Smooth muscle cell of the brain vasculature (primary cell): ENCODE measurements around the gene HRH1.

Experiments used
- DNase-seq: peaks from one replicate; pipeline ENCODE4 v3.0.0-alpha.2; 2012; ENCODE audit warnings: low read depth, low spot score

Gene HRH1

DNA sequence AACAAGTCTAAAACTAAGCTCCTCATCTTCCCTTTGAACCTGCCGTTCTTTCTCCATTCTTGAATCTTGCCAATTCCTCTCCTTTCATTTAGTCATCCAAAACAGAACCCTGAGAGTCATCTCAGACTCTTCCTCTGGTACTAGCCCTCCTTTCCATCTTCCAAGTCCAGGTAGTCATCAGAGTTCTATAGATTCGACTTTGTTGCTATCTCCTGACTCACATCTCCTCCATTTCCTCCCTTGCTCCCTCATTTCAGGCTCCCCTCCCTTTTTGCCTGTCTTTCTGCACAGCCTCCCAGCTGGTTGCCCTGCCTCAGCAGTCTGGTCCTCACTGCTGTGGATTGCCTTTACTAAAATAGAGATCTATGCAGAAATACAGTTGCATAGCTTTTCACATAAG lies 122.6 kb downstream of the HRH1 start:
- no peak for DNase-seq

DNA sequence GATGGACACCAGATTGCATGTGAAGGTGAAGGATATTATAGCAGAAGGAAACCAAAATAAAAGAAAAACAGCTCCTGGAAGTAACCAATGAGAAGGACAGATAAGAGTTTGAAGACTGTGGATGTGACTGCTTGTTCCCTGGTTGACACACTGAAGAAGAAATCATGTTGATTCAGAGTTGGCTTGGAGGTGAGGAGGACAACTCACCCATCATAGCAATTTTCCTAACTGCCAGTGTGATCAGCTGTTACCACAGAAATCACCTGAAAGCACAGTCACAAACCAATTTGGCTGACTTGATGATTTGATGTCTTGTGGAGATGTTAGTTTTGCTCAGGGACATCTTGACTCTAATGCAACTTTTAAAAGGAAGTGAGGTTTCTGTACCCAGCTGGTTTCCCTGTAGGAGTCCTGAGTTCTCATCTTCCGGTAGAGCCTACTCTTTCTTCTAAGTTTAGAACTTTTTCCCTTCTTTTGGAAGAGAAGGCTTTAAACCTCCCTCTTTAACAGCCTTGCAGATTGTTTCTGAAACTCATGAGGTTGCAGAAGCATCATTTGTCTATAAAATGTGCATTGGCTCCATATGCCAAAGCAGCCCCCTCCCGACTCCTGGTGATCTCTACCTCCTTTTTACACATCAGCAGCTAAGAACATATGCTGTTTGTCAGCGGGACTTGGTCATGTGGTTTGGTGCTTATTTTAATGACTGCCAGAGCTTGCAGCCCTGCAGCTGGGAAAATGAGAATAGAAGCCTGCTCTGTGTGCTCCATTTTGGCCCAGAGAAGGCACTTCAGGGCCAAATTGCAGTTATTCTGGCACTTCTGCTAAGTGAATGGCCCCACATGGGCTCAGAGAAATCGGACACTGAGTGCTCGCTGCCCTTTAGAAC lies 128.2 kb downstream of the HRH1 start:
- DNase-seq = peak; percentile 60

DNA sequence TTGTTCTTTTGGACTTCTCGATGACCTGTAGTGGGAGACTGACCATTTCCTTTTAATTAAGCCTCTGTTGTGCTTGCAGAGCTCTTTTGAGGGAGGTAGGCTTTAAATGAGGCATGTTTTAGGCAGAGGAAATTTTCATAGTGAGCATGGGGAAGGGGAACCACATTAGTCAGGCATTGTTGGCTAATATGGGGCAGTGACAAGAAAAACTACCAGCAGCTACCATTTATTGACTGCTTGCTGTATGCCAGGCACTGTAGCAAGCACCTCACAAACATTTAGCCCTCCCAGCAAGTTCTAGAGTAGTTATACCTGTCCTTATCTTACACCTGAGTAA lies 128.8 kb downstream of the HRH1 start:
- DNase-seq = no peak

DNA sequence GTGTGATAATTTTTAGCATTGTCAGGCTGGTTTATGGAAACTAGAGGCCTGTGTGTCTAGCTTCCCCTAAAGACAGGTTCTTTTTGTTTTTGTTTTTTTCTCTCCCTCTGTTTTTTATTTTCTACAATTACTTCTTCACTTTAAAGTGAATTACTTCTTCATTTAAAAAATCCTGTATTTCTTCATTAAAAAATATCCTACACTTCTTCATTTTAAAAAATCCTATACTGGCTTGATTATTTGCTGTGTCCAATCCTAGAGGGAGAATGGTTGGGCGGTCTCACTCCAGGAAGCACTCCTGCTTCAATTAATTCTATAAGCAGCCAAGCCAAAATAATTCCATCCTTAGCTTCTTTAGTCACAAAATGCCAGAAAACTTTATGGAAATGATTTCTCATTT lies 129.7 kb downstream of the HRH1 start:
- no peak for DNase-seq

DNA sequence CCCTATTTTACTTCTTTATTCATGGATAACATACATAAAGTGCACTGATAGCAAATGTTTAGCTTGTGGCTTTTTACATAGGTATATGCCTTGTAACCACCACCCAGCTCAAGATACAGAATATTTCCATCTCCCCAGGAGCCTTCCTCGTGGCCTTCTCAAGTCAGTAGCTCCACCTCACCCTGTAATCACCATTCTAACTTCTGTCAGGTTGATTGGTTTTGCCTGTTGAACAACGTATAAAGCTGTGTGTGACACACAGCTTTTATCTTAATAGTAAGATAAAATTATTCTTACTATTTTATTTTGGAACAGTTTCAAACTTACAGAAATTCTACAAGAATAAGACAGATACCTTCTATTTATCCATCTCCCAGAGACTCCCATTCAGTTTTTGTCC lies 131.2 kb downstream of the HRH1 start:
- DNase-seq = no peak

DNA sequence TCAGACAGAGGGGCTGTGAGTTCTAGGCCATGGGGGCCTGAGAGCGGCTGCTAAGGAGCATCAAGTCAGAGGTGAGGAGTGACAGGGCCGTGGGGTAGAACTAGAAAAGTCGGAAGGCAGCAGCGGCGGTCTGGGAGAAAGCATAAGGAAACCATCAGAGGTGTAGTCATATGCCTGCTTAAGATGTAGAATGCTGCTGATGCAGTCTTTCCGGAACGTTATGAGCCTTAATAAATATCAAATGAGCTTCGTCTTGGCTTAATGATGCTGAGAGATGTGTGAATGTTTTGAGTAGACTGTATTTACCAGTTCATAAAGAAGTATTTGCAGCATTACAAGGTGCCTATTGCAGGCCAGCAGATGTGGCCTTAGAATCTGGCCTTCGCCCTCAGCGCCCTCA lies 133.1 kb downstream of the HRH1 start:
- DNase-seq = no peak

DNA sequence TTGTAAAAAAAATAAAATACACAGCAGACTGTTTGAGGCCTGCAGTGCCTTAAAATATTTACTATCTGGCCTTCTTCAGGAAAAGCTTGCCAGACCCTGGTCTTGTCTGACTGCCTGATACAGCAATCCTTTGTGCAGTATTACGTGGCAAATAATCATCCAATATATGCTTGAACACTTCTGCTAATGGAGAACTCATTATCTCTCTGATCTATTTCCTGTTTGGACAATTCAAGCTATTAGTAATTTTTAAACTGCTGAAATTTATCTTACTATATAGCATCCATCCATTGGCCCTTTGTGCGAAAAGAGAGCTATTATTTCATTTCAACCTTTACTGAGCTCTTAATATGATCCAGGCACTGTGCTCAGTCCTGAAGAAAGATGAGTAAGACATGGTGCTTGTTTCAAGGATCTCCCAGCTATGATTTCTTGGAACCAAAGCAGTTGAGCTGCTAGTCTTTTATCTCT lies 133.8 kb downstream of the HRH1 start:
- DNase-seq = no peak

DNA sequence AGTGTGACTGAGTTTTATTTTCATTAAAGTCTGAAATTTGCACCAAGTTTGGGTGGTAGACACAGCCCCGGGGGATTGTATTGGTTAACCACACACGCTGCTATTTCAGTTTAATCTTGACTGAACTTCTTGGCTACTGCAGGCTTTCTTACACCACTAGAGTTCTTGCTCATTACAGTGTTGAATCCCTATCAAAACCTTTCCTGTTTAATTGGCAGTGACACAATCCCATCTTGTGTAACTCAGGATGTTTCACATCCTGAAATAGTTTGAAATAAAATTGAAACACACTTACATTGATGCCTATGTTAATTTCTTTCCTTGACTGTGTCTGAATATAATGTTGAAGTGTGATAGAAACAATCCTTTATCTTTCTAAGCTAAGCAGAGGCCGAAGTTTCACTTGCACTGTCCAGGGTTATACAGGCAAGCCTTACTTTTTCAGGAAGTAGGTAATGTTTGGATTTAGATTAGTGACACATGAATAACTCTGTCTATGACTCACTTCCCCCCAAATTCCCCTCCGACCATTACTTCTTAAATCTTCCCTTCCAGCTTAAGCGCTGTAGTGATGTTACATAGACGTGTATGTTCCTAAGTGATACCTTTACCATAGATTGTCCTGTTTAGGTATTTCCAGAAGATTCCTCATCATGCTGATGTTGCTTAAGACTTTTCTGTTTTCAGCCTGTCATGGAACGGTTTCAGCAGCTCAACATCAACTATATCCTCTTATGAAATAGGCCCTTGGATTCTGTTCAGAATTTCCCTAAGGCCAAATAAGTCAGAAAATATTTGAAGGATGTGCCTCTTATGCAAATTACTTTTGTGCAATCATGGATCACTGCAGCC lies 134.7 kb downstream of the HRH1 start:
- DNase-seq = peak; percentile 43

DNA sequence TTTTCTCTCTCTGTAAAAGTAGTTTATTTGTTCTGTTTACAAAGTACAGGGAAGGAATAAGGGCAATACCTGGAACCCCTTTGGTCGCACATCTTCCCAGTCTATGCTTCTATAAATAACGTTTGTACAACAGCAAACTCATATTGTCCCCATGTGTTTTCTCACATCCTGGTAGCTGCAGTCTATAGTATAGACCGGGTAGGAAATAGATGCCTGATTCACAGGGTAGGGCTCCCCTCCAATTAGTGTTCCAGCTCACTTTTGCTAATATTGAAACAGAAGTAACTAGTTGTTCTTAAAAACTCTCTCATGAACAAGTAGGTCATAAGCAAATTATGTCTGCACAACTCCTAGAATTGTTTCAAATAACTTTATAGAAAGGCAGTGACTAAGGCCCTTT lies 135.6 kb downstream of the HRH1 start:
- no peak for DNase-seq

DNA sequence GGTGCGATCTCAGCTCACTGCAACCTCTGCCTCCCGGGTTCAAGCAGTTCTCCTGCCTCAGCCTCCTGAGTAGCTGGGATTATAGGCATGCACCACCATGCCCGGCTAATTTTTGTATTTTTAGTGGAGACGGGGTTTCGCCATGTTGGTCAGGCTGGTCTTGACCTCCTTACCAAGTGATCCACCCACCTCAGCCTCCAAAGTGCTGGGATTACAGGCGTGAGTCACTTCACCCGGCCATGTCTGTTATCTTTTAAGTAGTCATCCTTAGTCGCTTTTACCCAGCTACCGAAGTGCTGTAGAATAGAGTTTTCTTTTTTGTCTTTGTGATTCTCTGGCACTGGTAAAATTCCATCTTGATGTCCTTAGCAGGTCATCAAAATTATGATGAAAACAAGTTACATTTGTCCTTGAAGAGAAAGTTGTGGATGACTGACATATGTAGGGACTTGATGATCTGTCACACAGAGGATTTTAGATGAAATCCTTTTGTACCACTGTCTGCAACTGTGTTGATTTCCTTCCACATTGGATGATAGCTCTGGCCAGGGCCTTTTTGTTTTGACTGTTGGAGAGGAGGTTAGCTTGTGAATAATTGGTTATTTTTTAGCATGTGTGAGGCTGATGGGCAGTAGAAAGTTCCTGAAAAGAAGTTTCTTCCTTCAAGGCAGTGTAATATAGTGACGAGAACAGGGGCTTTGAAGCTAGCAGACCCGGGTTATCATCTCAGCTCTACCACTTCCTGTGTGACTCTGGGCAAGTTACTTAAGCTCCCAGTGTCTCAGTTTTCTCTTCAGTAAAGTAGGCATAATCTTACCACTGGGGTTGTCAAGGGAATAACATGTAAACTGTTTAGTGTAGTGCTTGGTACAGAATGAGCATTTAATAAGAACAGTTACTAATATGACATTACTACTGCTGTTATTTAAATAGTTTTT lies 136.7 kb downstream of the HRH1 start:
- DNase-seq = no peak

DNA sequence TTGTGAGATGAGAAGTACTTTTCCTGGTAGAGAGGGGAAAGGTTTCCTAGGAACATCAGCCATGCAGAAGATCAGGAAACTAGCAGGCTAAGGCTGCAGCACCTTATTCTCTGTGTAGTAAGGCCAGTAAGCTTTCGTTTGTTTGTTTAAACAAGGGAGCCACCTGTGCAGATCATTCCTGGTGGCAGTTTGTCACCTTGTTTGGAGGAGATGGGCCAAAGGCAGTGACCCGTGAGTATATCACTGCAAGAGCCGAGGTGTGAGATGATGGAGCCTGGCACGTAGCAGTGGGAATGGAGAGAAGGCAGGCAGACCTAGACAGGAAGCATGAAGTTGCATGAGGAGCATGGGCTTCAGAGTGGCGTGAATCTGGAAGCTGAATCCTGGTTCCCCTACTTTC lies 137.5 kb downstream of the HRH1 start:
- no peak for DNase-seq

DNA sequence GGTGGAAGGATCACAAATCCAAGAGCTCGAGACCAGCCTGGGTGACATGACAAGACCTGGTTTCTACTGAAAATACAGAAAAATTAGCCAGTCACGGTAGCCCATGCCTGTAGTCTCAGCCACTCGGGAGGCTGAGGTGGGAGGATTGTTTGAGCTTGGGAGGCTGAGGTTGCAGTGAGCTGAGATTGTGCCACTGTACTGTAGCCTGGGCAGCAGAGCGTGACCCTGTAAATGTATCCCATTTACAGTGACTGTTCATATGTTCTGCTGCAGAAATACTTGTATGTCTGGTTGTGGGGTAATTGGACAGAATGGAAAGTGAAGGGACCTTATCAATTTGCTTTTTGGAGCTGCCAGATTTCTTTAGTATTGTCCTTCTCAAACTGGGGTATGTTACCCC lies 142.8 kb downstream of the HRH1 start:
- DNase-seq = no peak

DNA sequence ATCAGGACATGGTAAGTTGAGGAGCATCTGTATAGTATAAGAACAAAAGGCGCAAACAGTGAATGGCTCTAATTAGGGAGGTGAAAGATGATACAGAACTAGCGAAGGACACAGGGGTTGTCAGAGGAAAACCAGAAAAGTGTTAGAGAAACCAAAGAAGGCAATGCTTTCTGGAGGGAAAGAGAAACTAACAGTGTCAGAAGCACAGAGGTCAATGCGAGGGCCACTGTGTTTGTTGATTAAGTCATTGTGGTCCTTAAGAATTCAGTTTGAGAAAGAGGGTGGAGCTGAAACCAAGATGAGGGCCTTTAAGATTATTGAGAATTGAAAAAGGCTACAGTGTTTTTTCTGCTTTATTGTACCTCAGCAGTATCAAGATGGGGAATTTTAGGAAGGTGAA lies 146.7 kb downstream of the HRH1 start:
- DNase-seq = no peak

DNA sequence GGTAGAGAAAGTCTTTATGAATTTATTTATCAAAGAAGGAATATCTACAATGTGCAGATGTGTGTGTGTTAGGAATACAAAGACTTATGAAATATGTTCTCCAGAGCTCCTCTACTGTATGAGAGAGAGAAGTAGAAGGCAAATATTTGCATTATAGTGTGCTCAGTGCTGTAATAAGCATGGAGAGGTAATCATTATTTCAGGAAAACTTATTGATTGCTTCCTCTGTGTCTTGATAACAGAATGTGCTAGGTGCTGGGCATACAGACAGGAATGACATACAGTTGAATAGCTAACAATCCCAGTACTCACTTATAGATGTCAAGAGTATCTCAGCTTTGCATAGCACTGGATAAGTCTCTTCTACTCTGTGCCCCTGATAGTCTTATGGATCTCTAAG lies 148.2 kb downstream of the HRH1 start:
- DNase-seq = no peak

DNA sequence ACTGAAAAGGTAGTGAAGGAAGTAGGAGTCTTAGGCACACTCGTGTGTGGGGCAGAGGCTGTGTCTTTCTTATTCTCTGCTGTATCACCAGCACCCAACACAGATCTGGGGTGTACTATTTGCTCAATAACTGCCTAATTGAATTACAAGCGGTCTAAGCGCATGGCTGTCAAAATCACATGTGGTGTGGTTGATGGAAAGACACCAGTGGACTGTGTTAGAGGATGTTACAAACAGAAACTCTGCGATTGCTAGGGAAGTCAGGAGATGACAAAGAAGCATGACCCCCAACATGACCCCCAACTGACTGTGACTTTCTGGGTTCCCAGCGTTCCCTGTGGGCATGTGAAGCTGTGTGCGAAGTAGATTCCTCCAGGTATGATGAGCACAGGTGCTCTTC lies 149.9 kb downstream of the HRH1 start:
- DNase-seq = no peak

DNA sequence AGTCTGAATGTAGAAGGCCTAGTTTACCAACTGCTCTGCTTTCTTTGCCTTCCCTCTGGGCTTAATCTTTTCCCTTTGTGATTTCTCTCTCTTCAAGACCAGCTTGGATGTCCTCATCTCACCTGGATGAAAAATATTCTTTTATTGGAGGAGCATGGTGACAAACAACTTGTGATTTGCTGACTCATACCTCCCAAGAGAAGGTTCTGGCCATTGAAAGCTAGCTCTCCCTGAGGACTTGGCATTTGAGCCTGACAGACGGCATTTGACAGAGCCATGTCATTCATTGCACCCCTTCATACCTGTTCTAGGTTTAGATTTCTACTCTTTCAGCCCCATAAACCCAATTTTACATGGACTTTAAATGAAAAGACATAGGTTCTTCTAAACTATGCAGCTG lies 151.2 kb downstream of the HRH1 start:
- no peak for DNase-seq

DNA sequence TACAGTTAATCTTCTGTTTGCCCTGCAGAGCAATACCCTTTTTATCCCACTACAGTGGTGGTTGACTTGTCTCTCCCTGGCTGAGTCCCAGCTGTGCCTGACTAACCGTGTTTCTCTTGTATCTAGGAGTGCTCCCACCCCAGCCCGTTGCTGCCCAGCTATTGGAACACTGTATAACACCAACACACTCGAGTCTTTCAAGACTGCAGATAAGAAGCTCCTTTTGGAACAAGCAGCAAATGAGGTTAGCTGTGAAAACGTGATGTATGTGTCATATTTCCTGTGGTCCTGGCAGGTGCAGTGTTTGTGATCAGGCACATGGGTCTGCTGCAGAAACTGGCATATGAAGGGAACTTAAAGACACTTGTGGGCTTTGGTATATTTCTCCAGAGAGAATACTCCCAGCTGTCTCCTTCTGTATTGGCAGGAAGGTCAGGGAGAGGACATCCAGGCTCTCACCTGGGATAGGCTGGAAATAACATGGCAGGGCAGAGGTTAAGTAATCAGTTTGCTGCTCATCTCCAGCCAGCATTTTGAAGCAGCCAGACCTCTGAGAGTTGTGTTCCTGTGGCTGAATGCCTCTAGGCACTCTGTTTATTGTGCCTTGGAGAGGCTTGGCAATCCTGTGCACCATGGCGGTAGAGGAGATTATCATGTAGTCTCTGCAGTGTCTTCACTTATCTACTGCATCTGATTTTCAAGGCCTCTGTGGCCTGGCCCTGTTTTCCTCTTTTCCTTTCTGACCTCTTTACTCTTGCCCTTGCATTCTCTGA lies 152.7 kb downstream of the HRH1 start:
- no peak for DNase-seq

DNA sequence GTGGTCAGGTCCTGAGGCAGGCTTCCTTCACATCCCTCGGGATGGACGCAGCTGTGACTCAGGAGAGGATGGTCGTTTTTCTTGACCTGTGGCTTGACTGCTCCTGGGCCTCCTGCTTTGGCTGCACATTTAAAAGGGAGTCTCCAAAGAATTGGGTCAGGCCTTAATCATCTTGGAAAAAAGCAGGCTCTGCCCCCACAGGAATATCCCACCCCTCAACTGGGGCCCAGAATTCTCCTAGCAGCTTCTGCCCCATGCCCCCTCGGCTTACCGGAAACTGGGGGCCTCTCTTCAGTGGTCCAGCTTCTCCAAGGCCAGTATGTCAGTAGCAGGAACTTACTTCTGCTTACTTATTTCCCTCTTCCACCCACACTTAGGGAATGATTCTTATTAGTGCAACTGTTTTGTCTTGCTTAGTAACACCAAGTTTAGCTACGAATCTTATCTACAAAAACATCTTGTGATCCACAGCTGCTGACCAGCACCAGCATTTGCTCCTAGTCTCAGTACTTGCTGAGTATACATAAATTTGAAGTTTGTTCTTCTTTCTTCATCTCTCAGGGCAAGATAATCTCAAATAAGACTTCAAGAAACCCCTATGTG lies 153.6 kb downstream of the HRH1 start:
- DNase-seq = no peak

DNA sequence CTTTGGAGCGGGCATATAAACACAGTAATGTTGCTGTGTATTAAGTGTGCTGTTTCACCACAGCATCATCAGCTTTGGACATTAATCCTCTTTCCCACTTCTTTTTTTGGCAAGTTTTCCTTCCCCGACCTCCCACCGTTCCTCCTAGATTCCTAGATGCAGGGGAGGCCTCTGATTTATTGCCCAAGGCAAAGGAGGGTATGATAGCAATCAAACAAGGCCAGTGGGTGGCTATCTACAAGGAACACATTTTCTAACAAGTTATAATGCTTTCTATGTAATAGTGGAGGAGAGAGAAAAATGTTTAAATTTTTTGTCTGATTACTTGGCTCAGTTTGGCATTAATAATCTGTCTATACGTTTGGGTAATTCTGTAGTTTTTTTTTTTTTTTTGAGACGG lies 156.0 kb downstream of the HRH1 start:
- no peak for DNase-seq

DNA sequence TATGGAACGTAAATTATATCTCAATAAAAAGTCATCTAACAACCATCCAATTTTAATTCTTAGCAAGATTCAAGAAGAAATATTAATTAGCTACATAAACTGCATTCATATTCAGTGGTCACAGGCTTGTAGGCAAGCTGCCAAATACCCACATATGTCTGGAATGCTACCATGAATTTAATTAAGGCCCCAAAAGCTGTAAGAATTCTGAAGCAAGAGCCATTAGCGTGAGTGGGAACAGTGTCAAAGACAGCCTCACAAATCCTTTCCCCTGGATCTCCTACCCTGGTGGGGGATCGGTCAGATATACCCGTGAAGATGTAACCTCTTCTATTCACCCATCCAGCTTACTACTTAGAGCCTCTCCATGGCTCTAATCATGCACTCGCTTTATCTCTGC lies 157.9 kb downstream of the HRH1 start:
- no peak for DNase-seq
